GM18909 (cell line): ENCODE measurements around the gene NPAS3.
A peak's percentile ranks its signal among the peaks of the same experiment; 100 is the strongest.

Experiments used
- ATAC-seq: cut with Tn5 transposase; IDR thresholded peaks from one replicate; pipeline ENCODE4 v1.9.1; 2021; ENCODE audit warnings: mild to moderate bottlenecking; ENCODE audit not compliant: unreplicated experiment, poor library complexity

NPAS3 gene

GRCh38 chr14:33790996-33791395, 852.3 kb downstream of the NPAS3 start:
- ATAC-seq = peak; percentile 34

GRCh38 chr14:33792009-33792719, 853.5 kb downstream of the NPAS3 start:
- peak; percentile 84 for ATAC-seq

DNA sequence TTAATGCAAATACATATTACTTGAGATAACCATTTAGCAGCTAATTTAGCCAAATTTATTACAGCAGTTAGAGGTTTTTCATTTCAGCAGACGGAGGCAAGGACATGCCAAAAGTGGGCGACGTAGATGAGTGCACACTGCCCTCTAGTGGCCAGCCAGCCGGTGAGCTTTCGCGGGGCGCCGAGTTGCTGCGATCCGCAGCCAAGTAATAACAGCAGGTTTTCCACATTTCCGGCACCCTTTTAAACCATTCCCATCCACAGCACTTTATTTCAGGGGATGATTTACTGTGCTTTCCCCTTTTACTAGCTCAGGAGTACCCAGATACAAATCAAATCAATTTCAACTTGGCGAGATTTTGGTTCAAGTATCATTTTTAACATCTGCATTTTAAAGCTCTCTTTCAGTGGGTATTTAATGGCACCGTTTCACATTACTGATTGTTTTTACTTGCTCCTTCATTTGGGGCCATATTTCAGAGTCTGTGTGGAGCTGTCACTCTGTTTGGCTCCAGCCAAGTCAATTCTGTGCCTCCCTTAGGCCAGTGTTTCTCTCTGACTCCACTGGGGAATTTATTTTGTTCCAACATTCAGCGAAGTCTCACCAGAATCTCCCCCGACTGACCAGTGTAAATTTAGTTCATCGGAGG, 854.2 kb downstream of the NPAS3 start:
- ATAC-seq = peak; percentile 60

DNA sequence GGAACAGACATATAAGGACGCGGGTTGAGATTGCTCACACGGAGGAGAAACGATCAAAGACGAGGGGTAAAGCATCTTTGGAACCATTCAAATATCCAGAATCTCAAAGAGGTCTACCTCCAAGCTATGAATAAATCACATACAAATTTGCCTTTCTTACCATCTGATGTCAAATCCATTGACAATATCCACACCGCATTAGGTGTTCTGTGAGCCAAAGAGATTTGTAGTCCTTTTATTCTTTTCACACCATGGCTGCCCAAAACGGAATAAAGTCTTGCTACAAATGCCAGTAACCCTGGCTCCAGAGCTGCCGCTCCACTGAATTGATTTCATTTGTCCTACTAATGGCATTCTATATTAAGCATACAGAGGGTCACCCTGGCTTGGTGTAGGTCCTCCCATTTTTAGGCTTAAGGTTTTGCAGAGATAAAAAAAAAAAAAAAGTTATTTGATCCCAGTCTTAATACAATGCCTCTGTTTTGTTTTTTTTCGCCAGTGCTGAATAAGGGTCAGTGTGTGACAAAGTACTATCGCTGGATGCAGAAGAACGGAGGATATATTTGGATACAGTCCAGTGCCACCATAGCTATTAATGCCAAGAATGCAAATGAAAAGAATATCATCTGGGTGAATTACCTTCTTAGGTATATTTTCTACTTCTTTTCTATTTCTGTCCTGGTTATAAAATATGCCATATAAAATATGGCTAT, 854.9 kb downstream of the NPAS3 start:
- ATAC-seq = no peak

DNA sequence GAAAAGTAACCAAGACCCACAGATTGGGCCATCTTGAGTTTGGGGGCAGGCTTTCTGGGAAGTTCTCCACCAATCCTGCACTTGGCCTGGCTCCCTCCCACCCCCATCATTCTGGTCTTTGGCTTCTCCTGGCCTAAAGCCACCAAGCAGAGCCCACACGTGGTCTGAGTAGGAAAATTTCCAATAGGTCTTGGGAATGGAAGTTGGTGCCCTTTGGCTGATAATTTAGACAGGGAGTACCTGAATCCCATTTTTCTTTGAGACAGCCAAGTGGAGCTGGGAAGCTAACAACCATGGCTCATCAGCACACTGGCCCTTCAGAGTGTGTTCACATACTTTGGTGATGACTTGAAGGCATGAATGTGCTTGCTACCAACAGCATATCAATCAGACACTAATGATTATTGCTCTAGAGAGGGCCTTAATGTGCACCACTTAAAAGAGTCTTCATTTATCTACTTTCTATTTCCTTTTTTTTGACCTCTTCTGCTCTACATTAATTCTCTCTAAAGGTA, 856.2 kb downstream of the NPAS3 start:
- ATAC-seq = no peak

DNA sequence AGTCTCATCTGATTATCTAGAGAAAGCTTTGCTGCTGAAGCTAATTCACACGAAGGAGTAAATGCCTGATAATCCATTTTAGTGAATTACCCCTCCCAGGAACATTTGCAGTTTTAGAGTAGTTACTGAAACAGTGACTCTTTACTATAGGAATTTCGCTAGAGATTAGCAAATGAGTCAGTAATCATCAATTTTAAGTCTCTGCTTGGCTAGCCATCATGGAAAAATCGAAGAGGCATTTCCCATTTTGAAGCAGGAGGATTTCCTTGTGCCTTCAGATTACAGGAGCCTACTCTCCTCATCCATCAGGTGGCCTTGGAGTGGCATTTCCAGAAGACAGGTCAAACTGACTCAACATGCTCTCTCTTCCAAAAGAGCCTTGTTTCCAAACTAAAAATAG, 857.7 kb downstream of the NPAS3 start:
- ATAC-seq = no peak

DNA sequence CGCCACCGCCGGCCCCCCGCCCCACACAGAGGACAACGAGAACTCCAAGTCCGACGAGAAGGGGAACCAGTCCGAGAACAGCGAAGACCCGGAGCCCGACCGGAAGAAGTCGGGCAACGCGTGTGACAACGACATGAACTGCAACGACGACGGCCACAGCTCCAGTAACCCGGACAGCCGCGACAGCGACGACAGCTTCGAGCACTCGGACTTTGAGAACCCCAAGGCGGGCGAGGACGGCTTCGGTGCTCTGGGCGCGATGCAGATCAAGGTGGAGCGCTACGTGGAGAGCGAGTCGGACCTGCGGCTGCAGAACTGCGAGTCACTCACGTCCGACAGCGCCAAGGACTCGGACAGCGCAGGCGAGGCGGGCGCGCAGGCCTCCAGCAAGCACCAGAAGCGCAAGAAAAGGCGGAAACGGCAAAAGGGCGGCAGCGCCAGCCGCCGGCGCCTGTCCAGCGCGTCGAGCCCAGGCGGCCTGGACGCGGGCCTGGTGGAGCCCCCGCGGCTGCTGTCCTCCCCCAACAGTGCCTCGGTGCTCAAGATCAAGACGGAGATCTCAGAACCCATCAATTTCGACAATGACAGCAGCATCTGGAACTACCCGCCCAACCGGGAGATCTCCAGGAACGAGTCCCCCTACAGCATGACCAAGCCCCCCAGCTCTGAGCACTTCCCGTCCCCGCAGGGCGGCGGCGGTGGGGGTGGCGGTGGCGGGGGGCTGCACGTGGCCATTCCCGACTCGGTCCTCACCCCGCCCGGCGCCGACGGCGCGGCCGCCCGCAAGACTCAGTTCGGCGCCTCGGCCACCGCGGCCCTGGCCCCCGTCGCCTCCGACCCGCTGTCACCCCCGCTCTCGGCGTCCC, 861.3 kb downstream of the NPAS3 start:
- ATAC-seq = no peak

DNA sequence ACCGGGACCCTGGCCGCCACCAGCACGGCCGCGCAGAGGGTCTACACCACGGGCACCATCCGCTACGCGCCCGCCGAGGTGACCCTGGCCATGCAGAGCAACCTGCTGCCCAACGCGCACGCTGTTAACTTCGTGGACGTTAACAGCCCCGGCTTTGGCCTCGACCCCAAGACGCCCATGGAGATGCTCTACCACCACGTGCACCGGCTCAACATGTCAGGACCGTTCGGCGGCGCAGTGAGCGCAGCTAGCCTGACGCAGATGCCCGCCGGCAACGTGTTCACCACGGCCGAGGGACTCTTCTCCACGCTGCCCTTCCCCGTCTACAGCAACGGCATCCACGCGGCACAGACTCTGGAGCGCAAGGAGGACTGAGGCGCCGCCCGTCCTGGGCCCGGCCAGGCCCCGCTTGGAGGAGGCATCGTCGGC, 862.1 kb downstream of the NPAS3 start:
- ATAC-seq = no peak

DNA sequence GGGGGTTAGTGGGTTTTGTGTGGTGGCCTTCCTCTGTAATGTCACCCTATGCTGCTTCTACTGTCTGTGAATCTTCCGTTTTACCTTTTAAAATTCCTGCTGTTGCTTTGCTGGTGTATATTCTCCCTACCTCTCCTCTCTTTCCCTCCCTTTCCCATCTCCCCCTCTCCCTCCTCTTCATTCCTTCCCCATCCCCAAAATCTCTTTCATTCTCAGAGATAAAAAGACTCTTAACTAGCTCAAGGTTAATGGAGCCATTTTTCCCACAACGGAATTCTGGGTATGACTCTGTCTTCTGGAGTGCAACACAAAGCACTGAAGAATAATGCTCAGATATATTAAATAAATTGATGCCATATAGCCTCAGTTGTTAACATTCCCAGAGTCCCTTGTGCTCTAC, 864.1 kb downstream of the NPAS3 start:
- no peak for ATAC-seq

GRCh38 chr14:33805593-33805992, 866.9 kb downstream of the NPAS3 start:
- ATAC-seq = no peak

DNA sequence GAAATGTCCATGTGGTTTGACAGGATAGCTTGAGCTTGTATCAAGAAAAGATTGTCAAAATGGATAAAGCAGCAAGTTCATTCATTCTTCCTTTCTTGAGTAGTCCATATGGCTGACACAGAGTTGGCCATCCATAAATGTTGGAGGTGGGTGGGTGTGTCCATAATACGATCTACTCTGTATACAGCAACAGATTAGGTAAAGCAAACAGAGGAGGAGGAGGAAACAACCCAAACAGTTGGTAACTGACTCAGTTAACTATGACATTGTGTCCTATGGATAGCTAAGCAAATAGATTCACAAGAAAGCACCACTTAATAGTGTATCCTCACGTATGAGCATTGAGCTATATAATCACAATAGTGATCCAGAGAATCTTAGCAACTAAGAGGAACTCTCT, 868.2 kb downstream of the NPAS3 start:
- ATAC-seq = no peak

GRCh38 chr14:33808187-33808586, 869.5 kb downstream of the NPAS3 start:
- ATAC-seq = no peak

DNA sequence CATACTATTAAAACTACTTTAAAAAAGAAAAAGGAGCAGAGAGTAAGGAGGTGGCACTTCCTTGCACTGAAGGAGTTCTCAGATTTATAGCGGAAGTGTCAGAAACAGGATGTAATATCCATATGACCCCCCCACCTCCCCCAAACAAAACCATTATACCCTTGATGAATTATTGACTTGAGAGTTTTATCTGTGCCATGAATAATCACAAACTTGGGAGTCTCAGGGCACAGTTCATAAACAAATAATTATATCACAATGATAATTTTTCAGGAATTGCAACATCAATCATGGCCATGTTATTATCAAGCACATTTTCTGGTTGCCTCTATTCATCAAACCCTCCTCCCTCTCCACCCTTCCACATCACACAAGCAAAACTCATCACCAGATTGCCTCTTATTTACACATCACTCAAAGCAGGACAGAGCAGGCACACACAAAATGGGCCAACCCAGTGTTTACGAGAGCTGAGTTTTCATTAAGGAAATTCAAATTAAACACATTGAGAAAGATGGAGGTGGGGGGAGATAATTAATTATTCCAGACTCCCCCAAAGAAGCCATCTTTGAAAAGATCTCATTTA, 870.8 kb downstream of the NPAS3 start:
- ATAC-seq = no peak

GRCh38 chr14:33810308-33810707, 871.6 kb downstream of the NPAS3 start:
- ATAC-seq = no peak

GRCh38 chr14:33811721-33812120, 873.0 kb downstream of the NPAS3 start:
- no peak for ATAC-seq

DNA sequence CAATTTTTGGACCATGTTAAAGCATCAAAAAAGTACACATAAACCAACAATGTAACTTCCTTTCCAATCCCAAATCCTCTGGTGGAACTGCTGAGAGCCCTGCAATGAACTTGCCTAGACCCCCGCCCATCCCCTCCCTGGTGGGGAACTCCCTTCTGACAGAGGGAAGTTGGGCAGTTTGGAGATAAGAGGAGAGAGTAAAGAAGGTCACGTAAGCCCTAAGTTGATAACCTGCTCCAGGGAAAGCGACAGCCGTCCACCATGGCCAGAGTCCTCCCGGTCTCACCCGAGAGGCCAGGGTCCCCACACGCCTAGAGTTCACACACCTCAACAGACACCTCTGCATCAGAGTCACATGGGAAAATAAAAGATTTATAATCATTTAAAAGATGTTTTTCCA, 873.5 kb downstream of the NPAS3 start:
- ATAC-seq = no peak

DNA sequence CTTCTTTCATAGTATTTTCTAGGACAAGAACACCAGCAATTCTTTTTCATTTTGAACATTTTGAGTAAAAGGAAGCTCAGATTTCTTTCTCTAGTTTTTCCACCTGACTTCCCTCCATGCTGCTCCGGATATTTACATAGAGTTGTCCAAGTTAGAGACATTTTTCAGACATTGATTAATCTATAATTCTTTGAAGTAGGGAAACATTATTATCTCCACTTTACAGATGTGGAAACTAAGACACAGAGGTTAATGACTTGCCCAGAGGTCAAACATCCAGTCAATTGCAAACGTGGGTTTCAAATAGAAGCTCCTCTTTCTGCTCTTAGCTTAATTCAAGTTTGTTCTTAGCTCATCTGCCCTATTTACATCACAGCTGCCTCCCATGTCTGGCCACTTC, 873.9 kb downstream of the NPAS3 start:
- ATAC-seq = no peak

GRCh38 chr14:33814010-33814409, 875.3 kb downstream of the NPAS3 start:
- no peak for ATAC-seq

DNA sequence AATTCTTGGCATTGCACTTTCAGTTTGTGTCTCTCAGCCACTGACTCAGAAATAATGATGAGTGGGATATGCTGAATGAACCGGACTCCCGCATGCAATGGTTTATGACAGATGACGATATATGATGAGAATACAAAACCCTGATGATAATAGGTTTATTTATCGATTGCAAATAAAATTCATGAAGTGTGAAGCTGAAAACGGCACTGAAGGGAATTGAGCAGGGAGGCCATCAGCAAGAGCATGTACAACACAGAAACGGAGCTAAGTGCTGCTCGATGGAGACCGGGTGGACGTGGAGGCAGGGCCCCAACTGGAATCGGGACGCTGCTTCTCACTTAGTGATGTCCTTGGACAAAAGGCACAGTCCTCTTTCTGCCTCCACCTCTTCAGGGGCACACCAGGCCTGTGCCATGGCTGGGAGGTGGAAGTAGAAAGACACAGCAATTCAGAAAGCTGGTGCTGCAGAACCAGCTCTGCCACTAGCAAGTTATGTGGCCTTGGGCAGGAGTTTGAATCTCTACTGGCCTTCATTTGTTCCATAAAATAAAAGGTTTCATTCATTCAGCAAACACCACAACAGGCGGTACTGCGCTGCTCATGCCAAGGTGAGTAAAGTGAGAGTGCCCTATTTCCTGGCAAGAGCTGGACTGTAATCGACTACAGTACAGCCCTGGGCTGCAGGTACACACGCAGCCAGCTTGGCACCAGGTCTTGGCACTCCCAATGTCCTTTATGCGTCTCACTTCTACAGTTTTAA, 895.2 kb downstream of the NPAS3 start:
- no peak for ATAC-seq
